Duodenal mucosa (tissue), 2 donors: ENCODE measurements around the gene TRDN.
"Not testable (repeated sequence)": the region's sequence is repeated elsewhere in the genome, so short reads cannot be mapped to it uniquely, and the experiment has no call there.

Source experiments
- H3K27ac ChIP-seq: one replicate; pipeline ENCODE4 v1.7.0; 2013; ENCODE audit warnings: low read depth, low read length
- H3K27me3 ChIP-seq, 2 donors: one replicate each; pipeline ENCODE4 v1.7.0; 2013; ENCODE audit warnings: low read length in 2 of 2, control low read depth in 1 of 2; ENCODE audit not compliant: insufficient read depth in 2 of 2, control insufficient read depth in 1 of 2
- H3K36me3 ChIP-seq, 2 donors: one replicate each; pipeline ENCODE4 v1.7.0; 2013; ENCODE audit warnings: low read length in 2 of 2, control low read depth in 1 of 2; ENCODE audit not compliant: insufficient read depth in 2 of 2, control insufficient read depth in 1 of 2
- H3K4me1 ChIP-seq, 2 donors: one replicate each; pipeline ENCODE4 v1.7.0; 2013; ENCODE audit warnings: low read length in 2 of 2, control low read depth in 1 of 2; ENCODE audit not compliant: insufficient read depth in 2 of 2, control insufficient read depth in 1 of 2
- H3K4me3 ChIP-seq, 2 donors: one replicate each; pipeline ENCODE4 v1.7.0; 2013; ENCODE audit warnings: low read length in 2 of 2, low read depth in 1 of 2
- H3K9ac ChIP-seq, 2 donors: one replicate each; pipeline ENCODE4 v1.7.0; 2013; ENCODE audit warnings: low read length in 2 of 2, low read depth in 1 of 2
- H3K9me3 ChIP-seq, 2 donors: one replicate each; pipeline ENCODE4 v1.7.0; 2013; ENCODE audit warnings: low read length in 2 of 2, control low read depth in 1 of 2; ENCODE audit not compliant: control insufficient read depth in 1 of 2

The TRDN gene

GRCh38 chr6:123288649-123289048 is 348.1 kb downstream of the TRDN start:
- H3K4me3 ChIP-seq: no peak overlapping the region
- H3K36me3 ChIP-seq: no peaks in the 10 kb centered on the region
- H3K27ac ChIP-seq: no peak overlapping the region
- H3K9ac ChIP-seq: no peak overlapping the region
- no peaks in the 10 kb centered on the region for H3K9me3 ChIP-seq
- no peaks in the 10 kb centered on the region for H3K4me1 ChIP-seq
- no peaks in the 10 kb centered on the region for H3K27me3 ChIP-seq

GRCh38 chr6:123276546-123276980 is 360.2 kb downstream of the TRDN start:
- Histone ChIP-seq H3K36me3 (no peaks in the 10 kb centered on the region), H3K9me3 (no peaks in the 10 kb centered on the region)

GRCh38 chr6:123263981-123264380 is 372.8 kb downstream of the TRDN start:
- no peaks in the 10 kb centered on the region for H3K27me3 ChIP-seq
- H3K9ac ChIP-seq: no peak overlapping the region
- no peak overlapping the region for H3K4me3 ChIP-seq
- no peaks in the 10 kb centered on the region for H3K9me3 ChIP-seq
- H3K27ac ChIP-seq: no peak overlapping the region
- no peaks in the 10 kb centered on the region for H3K4me1 ChIP-seq
- H3K36me3 ChIP-seq: no peaks in the 10 kb centered on the region

More at GRCh38 chr6:123276546-123276980, 360.2 kb downstream of the TRDN start:
- Histone ChIP-seq H3K4me3 (no peak overlapping the region), H3K9ac (no peak overlapping the region), H3K27me3 (no peaks in the 10 kb centered on the region), H3K4me1 (no peaks in the 10 kb centered on the region), H3K27ac (no peak overlapping the region)

- Histone ChIP-seq H3K9ac (no peak overlapping the region), H3K4me3 (no peak overlapping the region), H3K4me1 (no peaks in the 10 kb centered on the region), H3K27me3 (no peaks in the 10 kb centered on the region), H3K9me3 (no peaks in the 10 kb centered on the region), H3K36me3 (no peaks in the 10 kb centered on the region), H3K27ac (no peak overlapping the region)
Observed at GRCh38 chr6:123240626-123241025, 396.1 kb downstream of the TRDN start.

- H3K27me3 ChIP-seq: no peaks in the 10 kb centered on the region
- no peaks in the 10 kb centered on the region for H3K9me3 ChIP-seq
- H3K27ac ChIP-seq: no peak overlapping the region
- H3K4me3 ChIP-seq: no peak overlapping the region
- no peaks in the 10 kb centered on the region for H3K4me1 ChIP-seq
- H3K36me3 ChIP-seq: no peaks in the 10 kb centered on the region
- no peak overlapping the region for H3K9ac ChIP-seq
Observed at GRCh38 chr6:123233336-123233735, 403.4 kb downstream of the TRDN start.

GRCh38 chr6:123227789-123228188 is 409.0 kb downstream of the TRDN start:
- not testable (repeated sequence) for H3K27me3 ChIP-seq, H3K36me3 ChIP-seq, H3K4me3 ChIP-seq, H3K9me3 ChIP-seq, H3K27ac ChIP-seq, H3K9ac ChIP-seq, H3K4me1 ChIP-seq

GRCh38 chr6:123226398-123226797 is 410.4 kb downstream of the TRDN start:
- no peak overlapping the region for H3K4me3 ChIP-seq
- H3K36me3 ChIP-seq: no peaks in the 10 kb centered on the region
- no peaks in the 10 kb centered on the region for H3K4me1 ChIP-seq
- H3K27ac ChIP-seq: no peak overlapping the region
- no peaks in the 10 kb centered on the region for H3K27me3 ChIP-seq
- no peaks in the 10 kb centered on the region for H3K9me3 ChIP-seq
- H3K9ac ChIP-seq: no peak overlapping the region

GRCh38 chr6:123224077-123224476 is 412.7 kb downstream of the TRDN start:
- no peak overlapping the region for H3K4me3 ChIP-seq
- no peaks in the 10 kb centered on the region for H3K36me3 ChIP-seq
- no peak overlapping the region for H3K9ac ChIP-seq
- no peaks in the 10 kb centered on the region for H3K27me3 ChIP-seq
- no peak overlapping the region for H3K27ac ChIP-seq
- H3K9me3 ChIP-seq: no peaks in the 10 kb centered on the region
- no peaks in the 10 kb centered on the region for H3K4me1 ChIP-seq

GRCh38 chr6:123223461-123223860 is 413.3 kb downstream of the TRDN start:
- H3K27ac ChIP-seq: no peak overlapping the region

GRCh38 chr6:123215211-123215610 is 421.5 kb downstream of the TRDN start:
- Histone ChIP-seq H3K27me3 (no peaks in the 10 kb centered on the region), H3K9ac (no peak overlapping the region), H3K9me3 (no peaks in the 10 kb centered on the region), H3K4me3 (no peak overlapping the region), H3K4me1 (peaks cover 0 to 4% of the 10 kb centered on the region in 2 donors), H3K27ac (no peak overlapping the region), H3K36me3 (no peaks in the 10 kb centered on the region)

More at GRCh38 chr6:123223461-123223860, 413.3 kb downstream of the TRDN start:
- H3K4me1 ChIP-seq: no peaks in the 10 kb centered on the region
- no peak overlapping the region for H3K9ac ChIP-seq
- H3K9me3 ChIP-seq: no peaks in the 10 kb centered on the region
- H3K27me3 ChIP-seq: no peaks in the 10 kb centered on the region
- no peak overlapping the region for H3K4me3 ChIP-seq
- H3K36me3 ChIP-seq: no peaks in the 10 kb centered on the region

GRCh38 chr6:123214433-123214832 is 422.3 kb downstream of the TRDN start:
- H3K4me3 ChIP-seq: no peak overlapping the region
- H3K27me3 ChIP-seq: no peaks in the 10 kb centered on the region
- H3K9ac ChIP-seq: no peak overlapping the region
- no peaks in the 10 kb centered on the region for H3K36me3 ChIP-seq
- no peak overlapping the region for H3K27ac ChIP-seq
- peaks cover 0 to 4% of the 10 kb centered on the region in 2 donors for H3K4me1 ChIP-seq
- no peaks in the 10 kb centered on the region for H3K9me3 ChIP-seq
